Endothelial cell of umbilical vein (primary cell): Measurements from ENCODE around the gene BICRA. TPM values are rescaled to one million over a fixed set of nuclear protein-coding genes. Genes with fewer than 3 reads are reported as not detected.

ENCODE experiments used
- BruUV-seq: library from RNA; stranded (reverse); fragments of 400-500 nt; replicated peaks from 2 replicates; lab custom pipeline; 2021; lab: Mats Ljungman, UMichigan
- CTCF ChIA-PET: fragments of 300-600, 350-600 bp; sonication (Branson Sonifier 250); formaldehyde crosslinking; loops from one replicate; lab custom pipeline; 2021; ENCODE audit warnings: antibody characterized with exemption, inconsistent platforms; lab: Charles Lee
- POLR2A ChIA-PET: fragments of 300-600, 350-600 bp; sonication (Branson Sonifier 250); formaldehyde crosslinking; loops from one replicate; lab custom pipeline; 2021; ENCODE audit warnings: antibody characterized with exemption, inconsistent platforms; lab: Charles Lee
- DNase-seq: peaks from one replicate; pipeline ENCODE4 v3.0.0-alpha.2; 2011; ENCODE audit warnings: low read depth, low spot score
- FAIRE-seq: peaks from 2 replicates; lab custom pipeline; 2011; peaks lifted over from hg19 to GRCh38; lab: Jason Lieb, UNC
- H2AFZ ChIP-seq: 2 replicates; pipeline ENCODE4 v1.6.0; 2012; ENCODE audit warnings: low read depth, low read length, control low read depth, inconsistent platforms
- H3K27ac ChIP-seq: 2 replicates; pipeline ENCODE4 v1.5.1; 2011; ENCODE audit warnings: low read depth, mild to moderate bottlenecking, control low read depth, low read length, moderate library complexity; ENCODE audit not compliant: insufficient read depth
- H3K27me3 ChIP-seq, 2 experiments: 2 replicates each; pipeline versions ENCODE4 v1.6.0 to v1.6.1; 2011; ENCODE audit warnings: low read length in 2 of 2, mixed read lengths in 1 of 2; ENCODE audit not compliant: control insufficient read depth in 2 of 2, insufficient read depth in 2 of 2
- H3K36me3 ChIP-seq, 2 experiments: 2 replicates in 1 of 2; 3 replicates in 1 of 2; pipeline ENCODE4 v1.5.1; 2011; ENCODE audit warnings: low read length in 2 of 2, mild to moderate bottlenecking in 1 of 2, moderate library complexity in 1 of 2; ENCODE audit not compliant: control insufficient read depth in 2 of 2, insufficient read depth in 2 of 2; ENCODE audit errors: extremely low read depth in 1 of 2
- H3K4me1 ChIP-seq: 3 replicates; pipeline ENCODE4 v1.5.1; 2011; ENCODE audit warnings: mild to moderate bottlenecking, low read length; ENCODE audit not compliant: control insufficient read depth, insufficient read depth; ENCODE audit errors: extremely low read depth
- H3K4me2 ChIP-seq: 2 replicates; pipeline ENCODE4 v1.6.1; 2011; ENCODE audit warnings: low read length, control low read depth, mixed read lengths; ENCODE audit not compliant: insufficient read depth
- H3K4me3 ChIP-seq, 3 experiments: fragments of 200-600 bp in 1 of 3; sonication (generic), shearing (Covaris generic) in 1 of 3; replicated peaks in 1 of 3; 2 replicates each; pipeline ENCODE4 v1.5.1; 2011 to 2016; ENCODE audit warnings: control low read depth in 3 of 3, low read length in 3 of 3, mild to moderate bottlenecking in 2 of 3, inconsistent platforms in 1 of 3, low read depth in 1 of 3, moderate library complexity in 1 of 3; ENCODE audit not compliant: insufficient read depth in 1 of 3
- H3K79me2 ChIP-seq: 2 replicates; pipeline ENCODE4 v1.6.0; 2012; ENCODE audit warnings: low read length, inconsistent platforms; ENCODE audit not compliant: control insufficient read depth, insufficient read depth
- H3K9ac ChIP-seq: replicated peaks from 2 replicates; pipeline ENCODE3; 2011; ENCODE audit warnings: low read length, control low read depth; ENCODE audit not compliant: insufficient read depth; ENCODE audit errors: extremely low read depth
- H3K9me1 ChIP-seq: replicated peaks from 3 replicates; pipeline ENCODE4 v1.6.0; 2011; ENCODE audit warnings: mild to moderate bottlenecking, low read length; ENCODE audit not compliant: control insufficient read depth, insufficient read depth; ENCODE audit errors: extremely low read depth
- H3K9me3 ChIP-seq: replicated peaks from 2 replicates; pipeline ENCODE4 v1.5.1; 2012; ENCODE audit warnings: low read length, inconsistent platforms; ENCODE audit not compliant: control insufficient read depth, insufficient read depth
- H4K20me1 ChIP-seq: replicated peaks from 2 replicates; pipeline ENCODE3; 2011; ENCODE audit warnings: mild to moderate bottlenecking, low read length; ENCODE audit not compliant: control insufficient read depth, insufficient read depth; ENCODE audit errors: extremely low read depth
- CTCF ChIP-seq, 2 donors: IDR thresholded peaks; 1 replicate in 1 of 2; 2 replicates in 1 of 2; pipeline ENCODE4 v1.5.1; 2011; ENCODE audit warnings: low read length in 2 of 2, mild to moderate bottlenecking in 2 of 2, moderate library complexity in 2 of 2, control low read depth in 1 of 2, inconsistent platforms in 1 of 2, low read depth in 1 of 2; ENCODE audit not compliant: insufficient read depth in 1 of 2; ENCODE audit errors: extremely low read depth in 1 of 2
- EZH2 ChIP-seq: IDR thresholded peaks from 2 replicates; pipeline ENCODE4 v1.6.1; 2012; ENCODE audit warnings: borderline replicate concordance, low read depth, mild to moderate bottlenecking, moderate library complexity, low read length, inconsistent platforms; ENCODE audit not compliant: severe bottlenecking
- FOS ChIP-seq: IDR thresholded peaks from 2 replicates; pipeline ENCODE4 v1.6.1; 2011; ENCODE audit warnings: mild to moderate bottlenecking, low read length, moderate library complexity, borderline replicate concordance; ENCODE audit not compliant: insufficient read depth
- GATA2 ChIP-seq: IDR thresholded peaks from 2 replicates; pipeline ENCODE4 v1.7.0; 2011; ENCODE audit warnings: low read depth, mild to moderate bottlenecking, moderate library complexity, mixed read lengths, low read length; ENCODE audit not compliant: insufficient read length, insufficient read depth
- JUN ChIP-seq: IDR thresholded peaks from 2 replicates; pipeline ENCODE4 v1.6.1; 2011; ENCODE audit warnings: borderline replicate concordance, low read depth; ENCODE audit not compliant: insufficient read length, insufficient read depth
- MAX ChIP-seq: IDR thresholded peaks from 2 replicates; pipeline ENCODE4 v1.6.1; 2011; ENCODE audit not compliant: insufficient read depth, insufficient read length
- MYC ChIP-seq: IDR thresholded peaks from one replicate; pipeline ENCODE4 v1.6.1; 2011; ENCODE audit warnings: mild to moderate bottlenecking, low read depth, low read length
- POLR2A ChIP-seq: IDR thresholded peaks from 2 replicates; pipeline ENCODE4 v1.6.1; 2012; ENCODE audit warnings: low read depth, mild to moderate bottlenecking, control low read depth, low read length
- POLR2AphosphoS5 ChIP-seq: IDR thresholded peaks from 2 replicates; pipeline ENCODE4 v1.6.1; 2012; ENCODE audit warnings: low read depth, mild to moderate bottlenecking, control low read depth, low read length, moderate library complexity; ENCODE audit not compliant: insufficient read depth
- dilution Hi-C: fragments of 300-500 bp; cut with MboI; formaldehyde crosslinking; loops from one replicate; pipeline ENCODE4 v1.15.0; 2019; ENCODE audit warnings: low sequenced_read_pairs; ENCODE audit not compliant: extremely low pct_ligation_motif_present
- intact Hi-C: fragments of 100-400 bp; cut with micrococcal nuclease; formaldehyde crosslinking; loops from one replicate; pipeline ENCODE4 v1.10.0; 2022
- polyA plus RNA-seq, 4 experiments: library from polyadenylated mRNA; depleted of rRNA in 3 of 4; stranded (reverse) in 3 of 4; unstranded in 1 of 4; fragments of >200 nt; gene quantifications; 2 replicates each; pipeline versions ENCODE4 v1.2.1 to v1.2.3, GENCODE V29; 2011 to 2012; ENCODE audit warnings: missing spikeins in 1 of 4
- total RNA-seq: library from RNA; stranded (reverse); gene quantifications from 2 replicates; pipeline ENCODE4 v1.2.3, GENCODE V29; 2021

Gene BICRA
- total and polyA plus RNA-seq, 2 donors (not counting 3 experiments of a cell fraction or from before 2014, with no cell fraction given) = 3.8 to 20.5 TPM

GRCh38 chr19:47691090-47691489 lies 82.2 kb downstream of the BICRA start:
- peaks cover 0 to 10% of the 10 kb centered on the region in 2 experiments for H3K36me3 ChIP-seq
- POLR2A ChIA-PET = no interaction called here
- no peaks in the 10 kb centered on the region for H3K9me3 ChIP-seq
- no peaks in the 10 kb centered on the region for H4K20me1 ChIP-seq
- H3K4me3 ChIP-seq = no peak overlapping the region
- no peak for DNase-seq
- H2AFZ ChIP-seq = no peak overlapping the region
- dilution Hi-C loops (no loop called here), intact Hi-C loops (no loop called here)
- no peaks in the 10 kb centered on the region for H3K9me1 ChIP-seq
- H3K27me3 ChIP-seq = no peaks in the 10 kb centered on the region
- TF ChIP-seq MAX (no peak), EZH2 (no peak), MYC (no peak), POLR2A (no peak), GATA2 (no peak), FOS (no peak), CTCF (IDR thresholded peaks at IDR 0.05; ENCODE audit: extremely low read depth in 1 of 2, insufficient read depth in 1 of 2, low read depth in 1 of 2, low read length in 2 of 2) (no peak), JUN (no peak), POLR2AphosphoS5 (no peak)
- H3K9ac ChIP-seq = no peak overlapping the region
- H3K4me1 ChIP-seq = peaks cover 3% of the 10 kb centered on the region
- no peak overlapping the region for H3K27ac ChIP-seq
- H3K4me2 ChIP-seq = no peak overlapping the region
- CTCF ChIA-PET = interaction anchor here (0.8 kb wide), 1 partner anchor 254 kb away, joined by 5 read pairs; no protein-coding TSS in a partner anchor
- FAIRE-seq = no peak
- BruUV-seq = no TSS peak
- no peaks in the 10 kb centered on the region for H3K79me2 ChIP-seq
